Superior temporal gyrus (tissue), 1 donor: ENCODE data around the gene AGPAT2.
"Not testable (repeated sequence)": the region's sequence is repeated elsewhere in the genome, so short reads cannot be mapped to it uniquely, and the experiment has no call there.

Experiments
- DNase-seq: peaks from one replicate; pipeline ENCODE4 v3.0.0-alpha.2; 2016; ENCODE audit errors: extremely low spot score

Gene AGPAT2

DNA sequence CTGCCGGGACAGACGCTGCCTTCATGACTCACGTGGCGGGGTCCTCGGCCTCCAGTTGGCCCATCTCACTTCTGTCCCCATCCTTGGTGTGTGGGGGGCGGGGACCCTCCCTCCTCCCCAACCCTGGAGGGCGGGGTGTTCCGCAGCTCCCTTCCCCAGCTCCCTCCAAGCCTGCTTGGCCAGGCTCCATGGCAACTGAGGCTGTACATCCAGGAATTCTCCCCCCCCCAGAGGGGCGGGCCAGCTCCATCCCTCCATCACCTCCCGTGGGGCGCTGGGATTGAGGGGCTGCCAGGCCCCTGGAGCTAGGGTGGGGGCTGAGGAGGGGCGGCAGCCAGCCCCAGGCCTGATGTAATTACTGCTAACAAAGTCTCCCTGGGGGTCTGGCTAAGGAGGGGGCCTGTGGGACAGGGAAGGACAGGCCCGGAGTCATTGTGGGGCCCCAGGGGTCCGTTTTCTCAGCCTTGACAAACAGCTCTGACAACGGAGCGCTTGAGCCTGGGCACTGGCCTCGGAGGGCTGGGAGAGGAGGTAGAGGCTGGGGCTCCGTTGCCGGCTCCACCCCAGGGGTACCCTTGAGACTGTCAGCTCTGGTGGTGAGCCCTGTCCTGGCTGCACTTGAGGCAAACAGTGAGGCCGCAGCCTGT is 33.1 kb upstream of the AGPAT2 start:
- DNase-seq = no peak

DNA sequence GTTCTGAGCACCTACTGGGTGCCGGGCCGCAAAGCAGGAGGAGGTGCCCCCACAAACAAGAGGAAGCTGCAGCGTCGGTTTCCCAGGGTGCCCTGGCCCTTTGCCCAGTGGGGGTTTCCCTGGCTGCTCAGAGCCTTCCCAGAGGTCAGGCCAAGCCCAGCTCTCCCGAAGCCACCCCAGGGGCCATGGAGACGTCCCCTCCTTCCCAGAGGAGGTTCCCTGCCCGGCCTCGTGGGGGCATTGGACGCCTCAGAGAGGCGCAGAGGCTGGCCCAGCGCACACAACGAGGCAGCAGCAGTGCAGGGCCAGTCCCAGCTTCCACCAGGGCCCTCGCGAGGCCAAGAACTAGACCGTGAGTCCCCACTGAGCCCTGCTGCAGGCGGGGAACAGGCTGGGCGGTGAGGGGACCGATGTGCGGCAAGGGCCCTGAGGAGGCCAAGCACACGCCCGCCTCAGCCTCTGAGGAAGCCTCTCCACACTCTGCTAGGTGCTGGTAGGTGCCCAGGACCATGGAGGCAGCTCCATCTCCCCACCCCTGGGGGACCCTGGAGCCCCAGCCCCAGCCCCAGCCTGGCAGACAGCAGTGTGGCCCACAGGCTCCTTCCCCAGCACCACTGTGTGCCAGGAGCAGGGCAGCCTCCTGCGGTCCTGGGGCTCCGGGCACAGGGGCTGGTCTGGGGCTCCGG is 32.1 kb upstream of the AGPAT2 start:
- DNase-seq = no peak

DNA sequence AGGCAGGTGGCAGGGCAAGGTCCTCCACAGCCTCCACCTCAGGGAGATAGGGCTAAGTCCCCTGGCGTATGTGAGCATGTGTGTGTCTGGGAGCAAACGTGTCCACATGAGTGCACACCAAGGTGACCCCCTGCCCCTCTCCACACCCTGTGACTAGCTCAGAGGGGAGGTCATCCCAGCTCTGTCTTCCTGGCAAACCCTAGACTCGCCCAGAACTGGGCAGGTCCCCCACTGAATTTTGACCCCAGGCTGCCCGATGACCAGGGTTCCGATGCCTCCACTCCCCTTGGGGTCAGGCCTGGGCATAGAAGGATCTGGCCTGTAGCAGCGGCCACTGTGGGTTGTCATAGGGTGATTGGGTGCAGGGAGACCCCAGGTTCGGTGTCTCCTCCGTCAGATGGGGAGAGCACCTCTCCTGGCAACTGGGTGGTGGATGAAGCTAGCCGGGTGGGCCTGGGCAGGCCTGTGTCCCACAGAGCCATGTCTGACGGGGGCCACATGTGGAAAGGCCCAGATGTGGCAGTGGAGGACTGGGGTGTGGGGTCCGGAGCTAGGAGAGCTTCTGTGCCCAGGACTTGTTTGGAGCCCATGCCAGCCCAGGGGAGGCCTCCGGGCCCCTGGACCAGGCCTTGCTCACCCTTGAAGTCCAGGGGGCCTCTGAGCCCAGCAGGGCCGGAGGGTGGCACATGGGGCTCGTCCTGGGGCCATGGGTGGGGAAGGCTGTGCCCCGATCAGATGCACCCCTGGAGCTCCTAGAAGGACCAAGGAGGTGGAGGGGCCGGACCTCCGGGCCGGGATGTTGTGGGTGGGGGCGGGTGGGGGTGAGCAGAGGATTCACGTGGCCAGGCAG is 31.3 kb upstream of the AGPAT2 start:
- DNase-seq = no peak

DNA sequence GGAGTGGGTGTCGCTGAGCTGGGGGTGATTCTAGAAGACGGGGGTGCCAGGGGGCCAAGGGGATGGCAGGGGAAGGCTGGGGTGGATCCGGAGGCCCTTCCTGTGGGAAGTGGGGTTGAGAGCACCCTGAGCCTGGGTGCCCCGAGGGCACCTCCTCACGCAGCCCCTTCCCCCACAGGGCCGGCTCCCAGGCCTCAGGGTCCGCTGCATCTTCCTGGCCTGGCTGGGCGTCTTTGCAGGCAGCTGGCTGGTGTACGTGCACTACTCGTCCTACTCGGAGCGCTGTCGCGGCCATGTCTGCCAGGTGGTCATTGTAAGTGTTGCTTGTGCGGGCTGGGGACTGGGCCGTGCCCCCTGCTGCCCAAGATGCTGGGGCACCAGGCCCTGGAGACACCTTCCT is 30.1 kb upstream of the AGPAT2 start:
- no peak for DNase-seq

DNA sequence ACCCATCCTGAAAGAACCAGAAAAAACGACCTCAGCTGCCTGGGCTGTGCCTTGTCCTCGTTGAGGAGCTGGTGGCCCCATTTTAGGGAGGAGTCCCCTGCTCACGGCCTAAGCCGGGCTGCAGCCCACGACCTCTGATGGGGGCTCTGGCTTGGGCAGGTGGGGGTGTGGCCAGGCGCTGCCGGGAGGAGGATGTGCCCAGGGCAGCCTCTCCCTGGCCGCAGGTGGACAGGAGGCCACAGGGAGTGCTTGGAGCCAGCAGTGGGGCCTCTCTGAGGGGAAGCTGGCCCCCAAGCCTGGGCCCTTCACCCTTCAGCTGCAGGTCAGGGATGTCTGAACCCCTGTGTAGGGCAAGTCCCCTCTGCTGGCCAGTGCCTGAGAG is 27.6 kb upstream of the AGPAT2 start:
- DNase-seq = no peak

DNA sequence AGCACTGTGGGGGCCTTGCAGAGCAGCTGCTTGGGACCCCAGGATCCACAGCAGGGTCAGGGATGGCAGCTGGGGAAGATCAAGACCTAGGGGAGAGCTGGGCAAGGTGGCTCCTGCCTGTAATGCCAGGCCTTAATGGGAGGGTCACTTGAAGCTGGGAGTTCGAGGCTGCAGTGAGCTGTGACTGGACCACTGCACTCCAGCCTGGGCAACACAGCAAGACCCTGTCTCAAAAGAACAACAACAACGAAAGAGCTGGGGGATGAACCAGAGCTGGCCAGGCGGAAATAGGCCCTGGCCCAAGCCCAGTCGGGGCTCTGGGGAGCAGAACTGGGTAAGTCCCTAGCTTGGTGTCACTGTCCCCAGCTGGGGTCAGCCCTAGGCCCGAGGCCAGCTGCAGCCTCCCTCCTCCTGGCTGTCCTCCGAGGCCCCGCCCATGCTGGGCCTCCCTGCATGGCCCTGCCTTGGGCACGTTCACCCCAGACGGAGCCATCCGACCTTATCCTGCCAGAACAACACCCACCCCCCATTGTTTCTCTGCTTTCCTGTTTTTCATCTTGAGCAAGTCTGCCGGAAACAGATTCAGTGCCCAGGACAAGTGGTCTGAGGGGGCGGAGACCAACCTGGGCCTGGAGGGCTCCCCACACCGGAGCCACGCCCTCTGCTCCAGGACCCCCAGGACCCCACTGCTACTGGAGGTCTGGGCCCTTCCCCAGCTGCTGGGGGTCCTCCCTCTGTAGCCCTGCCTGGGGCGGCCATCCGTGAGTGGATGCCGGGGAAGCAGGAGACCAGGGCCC is 27.0 kb upstream of the AGPAT2 start:
- DNase-seq = no peak

DNA sequence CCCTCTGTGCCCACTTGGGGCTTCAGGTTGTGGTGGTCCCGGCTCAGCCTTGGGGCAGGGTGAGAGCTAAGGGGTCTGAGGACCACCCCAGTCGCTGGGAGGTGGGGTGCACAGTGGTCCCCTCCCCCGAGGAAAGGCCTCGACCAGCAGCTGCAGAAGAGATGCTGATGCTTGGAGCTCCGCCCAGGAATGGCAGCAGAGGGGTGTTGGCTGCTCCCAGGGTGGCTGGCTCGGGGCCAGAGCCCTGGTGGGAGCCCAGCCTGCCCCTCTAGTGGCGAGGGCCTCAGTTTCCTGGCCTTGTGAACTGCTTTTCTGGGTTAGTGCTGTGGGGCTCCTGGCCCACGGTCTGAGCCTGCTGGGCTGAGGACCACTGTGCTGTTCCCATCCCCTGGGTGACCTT is 26.3 kb upstream of the AGPAT2 start:
- no peak for DNase-seq

DNA sequence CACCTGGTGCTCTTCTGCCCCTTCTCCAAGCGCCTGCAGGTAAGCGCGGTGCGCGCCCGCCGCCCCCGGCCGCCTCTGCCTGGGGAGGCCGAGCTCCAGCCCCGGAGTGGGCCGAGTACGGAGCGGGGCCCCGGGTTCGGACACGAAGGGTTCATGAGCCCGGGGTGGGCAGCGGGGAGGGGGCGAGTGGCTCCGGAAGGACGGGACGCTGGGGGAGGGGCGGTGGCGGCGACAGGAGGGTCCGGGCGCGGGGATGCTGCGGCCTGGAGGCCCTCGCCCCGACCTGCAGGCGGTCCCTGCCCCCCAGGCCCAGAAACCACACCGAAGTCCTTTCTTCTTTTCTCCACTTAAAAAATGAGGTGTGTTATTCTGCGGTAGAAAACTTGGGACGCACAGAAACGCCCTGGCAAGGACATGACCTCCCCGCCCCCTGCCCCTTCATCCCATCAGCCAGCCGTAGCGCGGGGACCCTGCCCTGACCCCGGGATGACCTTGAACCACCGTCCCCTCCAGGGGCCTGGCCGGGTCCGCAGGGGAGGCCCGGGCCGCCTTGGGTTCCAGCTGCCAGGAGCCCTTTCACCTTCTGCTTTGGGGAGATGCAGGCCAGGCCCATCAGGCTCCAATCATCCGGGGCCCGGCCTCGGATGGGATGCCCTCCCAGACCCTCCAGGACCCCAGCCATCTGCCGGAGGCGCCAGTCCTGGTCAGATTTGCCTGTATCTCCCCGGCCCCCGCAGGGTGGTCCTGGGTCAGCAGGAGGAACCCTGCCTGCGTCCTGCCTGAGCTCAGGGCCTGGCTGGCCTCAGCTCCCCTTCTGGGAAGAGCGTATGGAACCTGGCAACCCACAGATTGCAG is 25.7 kb upstream of the AGPAT2 start:
- no peak for DNase-seq

DNA sequence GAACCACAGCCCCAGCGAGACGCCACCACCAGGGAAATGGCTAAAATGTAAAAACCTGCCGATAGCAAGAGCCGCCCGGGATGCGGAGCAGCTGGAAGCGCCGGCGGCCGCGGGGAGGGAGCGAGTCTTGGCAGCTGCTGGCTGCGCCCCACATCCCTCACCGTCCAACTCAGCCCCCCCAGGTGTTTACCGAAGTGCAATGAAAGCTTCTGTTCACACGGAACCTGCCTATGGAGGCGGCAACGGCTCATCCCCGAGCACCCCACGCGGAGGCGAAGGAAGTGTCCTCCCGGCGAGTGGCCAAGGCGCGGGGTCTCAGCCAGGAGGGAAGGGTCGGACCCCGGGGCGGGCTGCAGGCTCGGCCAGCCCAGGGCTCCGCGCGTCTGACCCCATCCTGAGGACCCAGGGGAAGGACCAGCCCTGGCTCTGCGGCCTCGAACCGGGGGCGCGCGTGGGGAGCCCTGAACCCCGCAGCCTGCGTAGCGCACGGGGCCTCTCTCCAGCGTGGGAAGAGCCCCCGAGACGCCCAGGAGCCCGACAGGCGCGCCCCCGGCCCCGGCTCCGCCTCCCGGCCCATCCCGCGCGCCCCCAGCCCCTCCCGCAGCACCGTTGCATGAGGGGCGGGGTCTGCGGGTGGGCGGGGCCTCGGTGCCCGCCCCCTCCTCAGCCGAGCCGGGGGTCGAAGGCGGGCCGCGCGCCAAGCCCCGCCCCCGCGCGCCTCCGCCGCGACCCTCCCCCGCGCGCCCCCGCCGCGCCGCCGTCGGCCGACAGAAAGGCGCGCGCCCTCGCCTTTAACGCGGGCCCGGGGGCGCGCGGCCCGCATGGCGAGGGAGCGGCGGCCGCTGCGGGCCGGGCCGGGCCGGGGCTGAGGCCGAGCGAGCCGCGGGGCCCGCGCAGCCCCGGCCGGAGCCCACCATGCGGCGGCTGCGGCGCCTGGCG is 24.8 kb upstream of the AGPAT2 start, which contains the start of gene DIPK1B:
Gene DIPK1B, plus strand, starts transcription at position 822 of the 939 bp plus-strand sequence. Its CDS starts 94 bp downstream, at position 916.
- DNase-seq = no peak

DNA sequence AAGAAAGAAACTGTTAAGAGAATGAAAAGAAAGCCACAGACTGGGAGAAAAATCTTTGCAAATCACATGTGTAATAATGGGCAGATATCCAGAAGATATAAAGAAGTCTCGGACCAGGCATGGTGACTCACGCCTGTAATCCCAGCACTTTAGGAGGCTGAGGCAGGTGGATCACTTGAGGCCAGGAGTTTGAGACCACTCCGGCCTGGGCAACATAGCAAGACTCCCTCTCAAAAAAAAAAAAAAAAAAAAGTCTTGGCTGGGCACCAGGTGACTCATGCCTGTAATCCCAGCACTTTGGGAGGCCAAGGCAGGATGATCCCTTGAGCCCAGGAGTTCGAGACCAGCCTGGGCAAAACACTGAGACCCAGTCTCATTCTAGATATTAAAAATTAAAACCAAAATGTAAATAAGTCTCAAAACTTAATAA is 24.0 kb upstream of the AGPAT2 start:
- DNase-seq = not testable (repeated sequence)

DNA sequence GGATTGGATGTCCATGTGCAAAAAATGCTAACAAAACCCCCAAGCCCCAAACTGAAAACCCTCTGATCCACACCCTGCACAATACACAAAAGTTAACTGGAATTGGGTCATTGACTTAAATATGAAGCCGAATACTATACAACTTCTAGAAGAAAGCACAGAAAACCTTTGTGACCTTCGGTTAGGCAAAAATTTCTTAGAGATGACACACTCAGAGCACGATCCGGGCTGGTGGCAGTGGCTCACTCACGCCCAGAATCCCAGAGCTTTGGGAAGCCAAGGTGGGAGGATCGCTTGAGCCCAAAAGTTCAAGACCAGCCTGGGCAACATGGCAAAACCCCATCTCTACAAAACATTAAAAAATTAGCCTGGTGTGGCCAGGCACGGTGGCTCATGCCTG is 23.3 kb upstream of the AGPAT2 start:
- DNase-seq = no peak

DNA sequence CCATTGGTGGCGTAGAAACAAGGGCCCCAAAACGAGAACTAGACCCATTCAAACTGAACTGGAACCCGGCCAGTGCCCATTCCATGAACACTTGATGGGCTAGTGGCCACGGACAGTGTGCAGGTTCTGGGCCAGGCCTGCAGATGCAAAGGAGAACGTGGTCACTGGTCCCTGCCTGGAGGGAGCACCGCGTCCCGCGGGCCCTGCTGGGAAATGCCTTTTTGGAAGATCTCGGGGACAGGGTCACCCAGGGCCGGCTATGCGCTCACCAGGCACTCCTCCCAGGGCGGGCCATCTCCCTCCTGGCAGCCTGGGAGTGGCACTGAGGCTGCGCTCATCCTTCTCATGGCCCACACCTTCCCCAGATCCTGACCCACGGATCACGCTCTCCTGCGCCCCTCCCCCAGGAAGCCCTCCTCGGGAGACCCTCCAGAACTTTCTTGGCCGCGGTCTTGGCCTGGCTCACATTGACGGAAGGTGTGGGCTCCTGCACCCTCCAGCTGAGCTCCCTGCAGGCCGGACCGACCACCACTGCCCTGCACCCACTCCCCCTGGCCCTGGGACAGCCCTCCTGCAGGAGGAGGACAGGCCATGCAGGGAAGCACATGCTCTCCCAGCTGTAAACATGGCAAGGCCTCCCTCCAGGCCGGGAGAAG is 22.3 kb upstream of the AGPAT2 start:
- no peak for DNase-seq

DNA sequence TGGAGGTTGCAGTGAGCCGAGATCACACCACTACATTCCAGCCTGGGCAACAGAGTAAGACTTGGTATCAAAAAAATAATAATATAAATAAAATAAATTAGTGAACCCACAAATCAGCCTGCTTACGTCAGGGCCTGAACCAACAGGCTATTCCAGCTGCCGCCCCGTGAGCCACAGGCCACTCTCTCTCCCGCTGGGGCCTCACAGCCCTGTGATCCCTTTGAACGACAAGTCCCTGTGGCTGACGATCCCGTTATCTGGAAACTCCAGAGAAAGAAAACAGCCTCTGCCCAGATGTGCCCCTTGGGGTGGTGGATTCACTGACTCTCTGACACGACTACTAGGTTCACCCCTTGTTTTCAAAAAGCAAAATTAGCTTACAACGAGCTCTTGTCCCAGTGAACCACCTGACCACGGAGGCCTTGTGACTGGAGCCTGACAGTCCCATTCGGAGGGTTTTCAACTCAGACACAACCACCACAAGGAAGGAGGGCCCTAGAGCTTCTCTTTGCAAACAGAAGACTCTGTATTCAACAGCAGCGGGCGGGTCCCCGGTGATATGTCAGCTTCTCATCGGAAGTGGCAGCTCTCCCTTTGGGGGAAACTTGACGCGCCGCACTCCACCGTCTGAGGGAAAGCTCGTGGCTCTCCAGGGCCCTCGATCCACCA is 20.7 kb upstream of the AGPAT2 start:
- DNase-seq = no peak

DNA sequence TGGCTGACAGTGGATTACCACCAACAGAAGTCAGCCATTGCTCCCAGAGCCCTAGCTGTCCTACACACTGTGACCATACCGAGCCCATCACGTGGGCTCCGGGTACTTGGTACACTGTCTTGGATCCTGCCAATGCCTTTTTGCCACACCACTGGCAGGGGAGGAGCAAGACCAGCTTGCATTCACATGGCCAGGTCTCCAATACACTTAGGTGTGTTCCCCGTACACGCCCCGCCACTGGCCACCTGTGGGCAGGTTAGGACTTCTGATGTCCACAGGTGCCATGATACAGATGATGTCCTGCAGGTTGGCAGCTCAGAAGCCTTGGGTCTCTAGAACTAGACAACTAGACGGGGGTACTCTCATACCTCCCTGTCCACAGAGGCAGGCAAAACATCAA is 19.8 kb upstream of the AGPAT2 start:
- DNase-seq = no peak

DNA sequence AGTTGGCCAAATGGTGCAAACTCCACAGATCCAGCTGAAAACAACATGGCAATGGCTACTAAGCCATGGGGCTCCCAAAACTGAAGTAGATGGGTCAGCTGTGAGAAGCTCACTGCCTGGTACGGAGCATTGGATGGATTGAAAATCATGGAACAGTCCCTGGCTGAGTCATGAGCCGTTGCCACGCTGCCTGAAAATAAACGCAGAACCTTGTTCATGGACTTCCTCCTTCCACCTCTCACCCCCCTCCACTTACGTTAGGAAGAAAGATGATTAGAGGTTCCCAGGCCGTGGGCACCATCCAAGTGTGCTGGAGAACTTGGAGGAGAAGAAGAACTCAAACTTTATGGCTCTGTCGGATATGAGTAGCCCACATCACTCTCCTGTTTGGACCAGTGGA is 18.3 kb upstream of the AGPAT2 start:
- no peak for DNase-seq

DNA sequence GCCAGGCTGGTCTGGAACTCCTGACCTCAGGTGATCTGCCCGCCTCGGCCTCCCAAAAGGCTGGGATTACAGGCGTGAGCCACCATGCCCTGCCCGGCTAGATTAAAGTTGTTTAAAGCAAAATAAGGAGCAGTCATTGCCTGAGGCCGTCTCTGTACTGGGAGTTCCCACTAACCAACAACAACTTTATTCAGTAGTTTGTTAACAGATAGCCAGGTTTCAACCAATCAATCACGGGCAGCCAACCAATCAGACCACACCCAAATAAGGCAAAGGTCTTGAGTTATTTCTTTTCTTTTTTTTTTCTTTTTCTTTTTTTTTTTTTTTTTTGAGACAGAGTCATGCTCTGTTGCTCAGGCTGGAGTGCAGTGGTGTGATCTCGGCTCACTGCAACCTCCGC is 17.5 kb upstream of the AGPAT2 start:
- DNase-seq = not testable (repeated sequence)

DNA sequence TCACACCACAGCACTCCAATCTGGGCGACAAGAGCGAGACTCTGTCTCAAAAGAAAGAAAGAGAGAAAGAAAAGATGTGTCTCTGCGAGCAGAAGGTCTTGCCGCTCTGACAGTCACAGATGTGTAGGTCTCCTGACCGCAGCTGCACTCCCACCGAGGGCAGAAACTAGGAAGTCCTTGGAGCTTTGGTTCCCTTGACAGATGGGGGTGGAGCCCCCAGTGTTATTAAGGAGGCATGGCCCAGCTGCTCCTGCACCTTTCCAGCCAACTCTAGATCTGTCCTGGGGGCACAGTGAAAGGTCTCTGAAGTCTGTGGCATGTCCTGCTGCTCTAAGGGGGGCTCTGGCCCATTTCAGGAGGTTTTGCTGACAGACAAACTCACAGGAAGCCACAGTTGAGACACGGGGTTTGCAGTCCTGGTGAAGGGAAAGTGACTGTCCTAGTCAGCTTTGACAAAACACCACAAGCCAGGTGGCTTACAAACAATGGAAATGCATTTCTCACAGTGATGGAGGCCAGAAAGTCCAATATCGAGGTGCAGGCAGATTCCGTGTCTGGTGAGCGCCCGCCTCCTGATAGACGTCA is 16.1 kb upstream of the AGPAT2 start:
- DNase-seq = no peak

DNA sequence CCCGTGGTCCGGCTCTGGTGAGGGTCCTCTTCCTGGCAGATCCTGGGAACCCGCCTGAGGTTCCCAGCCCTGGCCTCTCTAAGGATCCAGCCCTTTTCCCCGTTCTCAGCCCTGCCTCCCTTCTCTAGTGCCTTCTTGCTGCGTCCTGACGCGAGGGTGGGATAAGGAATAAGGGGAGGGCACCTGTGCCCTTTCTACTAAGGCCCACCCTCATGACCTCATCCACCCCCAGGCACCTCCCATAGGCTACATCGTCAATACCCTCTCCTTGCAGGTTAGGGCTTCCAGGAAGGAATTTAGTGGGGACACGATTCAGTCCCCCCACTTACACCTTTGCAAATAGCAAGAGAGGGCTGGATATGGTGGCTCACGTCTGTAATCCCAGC is 14.4 kb upstream of the AGPAT2 start:
- DNase-seq = no peak
